ENCODE data around the gene FCSK. TPM values are rescaled to one million over a fixed set of nuclear protein-coding genes. Genes with fewer than 3 reads are reported as not detected.
A peak's percentile ranks its signal among the peaks of the same experiment; 100 is the strongest.

The FCSK gene
- polyA plus RNA-seq, 4 donors: 19.6 to 43.5 (median 24.4) TPM

DNA sequence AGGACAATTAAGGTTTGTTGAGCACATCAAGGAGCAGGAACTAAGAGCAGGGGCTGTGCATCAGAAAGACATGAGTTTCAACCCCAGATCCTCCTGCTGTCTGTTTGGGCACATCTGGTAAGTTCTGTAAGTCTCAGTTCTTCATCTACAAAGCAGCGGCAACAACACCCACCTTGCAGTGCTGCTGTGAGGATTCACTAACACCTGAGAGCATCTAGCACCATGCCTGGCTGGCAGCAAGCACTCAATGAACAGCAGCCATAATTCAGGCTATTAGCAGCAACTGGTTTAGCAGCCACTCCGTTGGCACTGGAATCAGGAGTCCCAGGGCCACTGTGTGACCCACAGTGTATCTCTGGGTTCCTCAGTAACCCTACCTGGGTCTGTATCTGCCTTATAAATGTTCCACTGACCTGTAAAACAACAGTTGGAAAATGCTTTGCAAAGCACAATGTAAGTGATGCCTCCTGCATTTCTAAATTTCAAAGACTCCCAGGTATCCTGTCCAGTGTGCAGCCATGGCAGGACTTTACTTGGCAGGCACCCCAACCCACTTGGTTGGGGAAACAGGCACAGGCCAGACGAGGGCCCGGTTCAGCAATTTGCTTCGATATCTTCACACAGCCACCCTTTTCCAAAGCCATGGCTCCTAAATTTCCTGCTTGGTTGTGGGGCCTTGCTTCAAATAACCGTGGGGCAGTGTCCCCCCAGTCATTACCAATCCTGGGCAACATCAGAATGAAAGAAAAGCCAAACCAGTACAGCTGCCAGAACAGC, 19.7 kb upstream of the FCSK start:
- 82 to 87% (median 85%) methylated on average over 6 of the region's 6 CpGs for WGBS, 3 donors
- DNase-seq (no peak), FAIRE-seq (no peak)
- peaks cover 9 to 64% (median 35%) of the 10 kb centered on the region in 3 donors for H3K4me1 ChIP-seq (ENCODE audit: control insufficient read depth in 3 of 3, insufficient read depth in 2 of 3, low read depth in 1 of 3, low read length in 2 of 3)
- peaks cover 0 to 44% (median 0%) of the 10 kb centered on the region in 3 donors for H3K36me3 ChIP-seq (ENCODE audit: control insufficient read depth in 3 of 3, insufficient read depth in 2 of 3, low read depth in 1 of 3, low read length in 3 of 3)
- no peaks in the 10 kb centered on the region for H3K9me3 ChIP-seq (ENCODE audit: control insufficient read depth in 2 of 2, insufficient read depth in 1 of 2, low read depth in 1 of 2, low read length in 1 of 2)
- no peaks in the 10 kb centered on the region for H3K27me3 ChIP-seq (ENCODE audit: control insufficient read depth in 3 of 3, insufficient read depth in 3 of 3, low read length in 3 of 3)
- H3K4me3 ChIP-seq (ENCODE audit: low read depth in 1 of 3, low read length in 3 of 3): no peak overlapping the region
- H3K27ac ChIP-seq (ENCODE audit: low read depth in 1 of 3, low read length in 2 of 3): no peak overlapping the region

DNA sequence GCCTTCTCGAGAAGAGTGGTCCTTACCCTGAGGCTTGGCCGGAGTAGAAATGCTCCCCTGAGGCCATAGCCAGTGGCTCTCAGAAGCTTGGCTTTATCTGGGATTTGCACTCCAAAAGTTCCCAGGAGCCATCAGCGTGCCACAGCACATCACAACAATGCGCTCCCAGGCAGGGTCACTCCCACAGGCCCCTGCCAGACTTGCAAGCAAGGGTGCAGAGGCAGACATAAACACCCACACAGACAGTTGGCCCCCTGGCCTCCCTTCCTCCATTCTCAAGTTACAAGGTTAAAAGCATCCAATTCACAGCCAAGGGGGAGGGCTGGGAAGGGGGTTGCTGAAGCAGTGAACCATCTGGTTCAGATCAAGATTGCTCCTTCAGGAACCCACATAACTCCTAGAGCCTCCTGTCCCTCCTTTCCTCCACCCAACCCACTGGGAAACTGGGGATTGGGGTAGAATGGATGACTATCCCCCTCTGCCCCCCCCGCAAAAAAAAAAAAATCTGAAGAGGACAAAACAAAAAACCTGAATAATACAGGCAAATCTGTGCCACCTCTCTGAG, 17.3 kb upstream of the FCSK start:
- peaks cover 0 to 31% (median 0%) of the 10 kb centered on the region in 3 donors for H3K36me3 ChIP-seq (ENCODE audit: control insufficient read depth in 3 of 3, insufficient read depth in 2 of 3, low read depth in 1 of 3, low read length in 3 of 3)
- no peaks in the 10 kb centered on the region for H3K9me3 ChIP-seq (ENCODE audit: control insufficient read depth in 2 of 2, insufficient read depth in 1 of 2, low read depth in 1 of 2, low read length in 1 of 2)
- peak overlapping the region in 2 of 3 donors; percentile 70 to 82 for H3K4me3 ChIP-seq (ENCODE audit: low read depth in 1 of 3, low read length in 3 of 3)
- FAIRE-seq: no peak
- 56 to 89% (median 84%) methylated on average over 5 of the region's 5 CpGs for WGBS, 3 donors
- peak in 1 of 2 donors; percentile 50 for DNase-seq
- H3K27me3 ChIP-seq (ENCODE audit: control insufficient read depth in 3 of 3, insufficient read depth in 3 of 3, low read length in 3 of 3): no peaks in the 10 kb centered on the region
- H3K4me1 ChIP-seq (ENCODE audit: control insufficient read depth in 3 of 3, insufficient read depth in 2 of 3, low read depth in 1 of 3, low read length in 2 of 3): peaks cover 0 to 52% (median 21%) of the 10 kb centered on the region in 3 donors
- peak overlapping the region in 1 of 3 donors; percentile 32 for H3K27ac ChIP-seq (ENCODE audit: low read depth in 1 of 3, low read length in 2 of 3)

DNA sequence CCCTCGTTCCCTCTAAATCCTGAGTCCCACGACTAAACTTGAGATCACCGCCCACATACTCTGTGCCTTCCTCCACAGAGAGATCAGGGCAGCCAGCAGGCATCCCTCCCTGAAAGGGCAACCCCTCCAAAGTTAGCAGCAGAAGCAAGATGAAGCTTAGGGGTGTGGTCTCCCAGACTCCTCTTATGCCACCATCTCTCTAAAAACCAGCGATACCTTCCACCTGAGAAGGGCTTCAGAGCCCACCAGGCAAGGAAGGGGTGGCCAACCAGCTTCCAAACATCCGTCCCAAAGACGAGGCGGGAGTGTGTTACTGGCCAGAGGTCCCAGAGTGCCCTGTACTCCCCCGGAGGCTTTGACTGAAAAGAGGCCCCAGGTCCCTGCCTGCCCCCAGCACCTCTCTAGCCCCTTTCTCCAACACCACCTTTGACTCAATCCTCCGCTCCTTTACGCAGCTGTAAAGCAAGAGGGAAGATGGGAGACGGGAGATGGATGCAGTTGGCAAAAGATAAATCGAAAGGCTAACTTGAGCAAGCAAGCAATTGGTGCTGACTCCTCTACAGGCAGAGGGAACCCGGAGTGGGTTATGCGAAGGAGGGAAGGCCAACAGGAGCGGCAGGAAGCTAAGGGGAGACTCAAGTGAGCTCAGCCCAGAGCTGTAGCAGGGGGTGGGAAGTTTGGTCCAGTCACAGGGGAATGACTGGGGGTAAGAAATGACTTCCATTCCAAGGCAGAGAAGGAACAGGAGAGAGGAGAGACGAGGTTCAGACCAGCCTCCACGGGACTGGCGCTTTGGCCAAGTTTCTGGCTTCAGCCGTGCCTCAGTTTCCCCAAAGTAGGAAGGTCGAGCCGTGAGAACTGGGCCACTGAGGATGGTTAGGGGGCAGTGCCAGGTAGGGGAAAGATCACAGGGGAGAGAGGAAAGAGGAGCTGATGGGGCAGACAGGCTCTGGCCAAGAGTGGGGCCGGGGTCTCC, 16.5 kb upstream of the FCSK start:
- Histone ChIP-seq H3K9me3 (ENCODE audit: control insufficient read depth in 2 of 2, insufficient read depth in 1 of 2, low read depth in 1 of 2, low read length in 1 of 2) (no peaks in the 10 kb centered on the region), H3K4me3 (ENCODE audit: low read depth in 1 of 3, low read length in 3 of 3) (peak overlapping the region; percentile 70 to 84 (median 82)), H3K36me3 (ENCODE audit: control insufficient read depth in 3 of 3, insufficient read depth in 2 of 3, low read depth in 1 of 3, low read length in 3 of 3) (peaks cover 0 to 26% (median 0%) of the 10 kb centered on the region in 3 donors), H3K4me1 (ENCODE audit: control insufficient read depth in 3 of 3, insufficient read depth in 2 of 3, low read depth in 1 of 3, low read length in 2 of 3) (peaks cover 0 to 46% (median 18%) of the 10 kb centered on the region in 3 donors), H3K27me3 (ENCODE audit: control insufficient read depth in 3 of 3, insufficient read depth in 3 of 3, low read length in 3 of 3) (no peaks in the 10 kb centered on the region), H3K27ac (ENCODE audit: low read depth in 1 of 3, low read length in 2 of 3) (peak overlapping the region in 2 of 3 donors; percentile 43 to 46)
- FAIRE-seq: no peak
- WGBS, 3 donors: 16 to 27% (median 26%) methylated on average over 22 of the region's 22 CpGs
- DNase-seq: peak in 1 of 2 donors; percentile 53

DNA sequence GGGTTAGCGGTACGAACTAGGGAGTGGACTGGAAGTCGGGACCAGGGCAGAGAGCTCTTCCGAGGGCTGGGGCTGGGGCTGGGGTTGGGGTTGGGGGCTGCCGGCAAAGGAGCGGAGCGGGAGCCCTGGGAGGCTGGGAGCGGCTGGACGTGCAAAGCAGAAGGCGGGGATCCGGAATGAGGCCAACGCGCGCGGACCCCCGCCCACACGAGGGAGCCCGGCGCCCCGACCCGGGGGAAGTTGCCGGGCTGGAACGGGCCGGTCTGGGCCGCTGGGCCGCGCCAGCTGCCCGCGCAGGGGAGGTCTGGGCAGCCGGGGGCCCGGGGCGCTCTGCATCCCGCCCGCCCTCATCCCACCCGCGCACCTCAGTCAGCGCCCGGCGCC, 15.8 kb upstream of the FCSK start:
- WGBS, 3 donors: 0 to 2% (median 1%) methylated on average over 6 to 39 of the region's 39 CpGs
- Histone ChIP-seq H3K4me1 (ENCODE audit: control insufficient read depth in 3 of 3, insufficient read depth in 2 of 3, low read depth in 1 of 3, low read length in 2 of 3) (peaks cover 0 to 43% (median 15%) of the 10 kb centered on the region in 3 donors), H3K27ac (ENCODE audit: low read depth in 1 of 3, low read length in 2 of 3) (peak overlapping the region in 2 of 3 donors; percentile 43 to 46), H3K27me3 (ENCODE audit: control insufficient read depth in 3 of 3, insufficient read depth in 3 of 3, low read length in 3 of 3) (no peaks in the 10 kb centered on the region), H3K9me3 (ENCODE audit: control insufficient read depth in 2 of 2, insufficient read depth in 1 of 2, low read depth in 1 of 2, low read length in 1 of 2) (no peaks in the 10 kb centered on the region), H3K36me3 (ENCODE audit: control insufficient read depth in 3 of 3, insufficient read depth in 2 of 3, low read depth in 1 of 3, low read length in 3 of 3) (peaks cover 0 to 20% (median 0%) of the 10 kb centered on the region in 3 donors), H3K4me3 (ENCODE audit: low read depth in 1 of 3, low read length in 3 of 3) (peak overlapping the region; percentile 70 to 84 (median 82))
- no peak for DNase-seq
- no peak for FAIRE-seq

DNA sequence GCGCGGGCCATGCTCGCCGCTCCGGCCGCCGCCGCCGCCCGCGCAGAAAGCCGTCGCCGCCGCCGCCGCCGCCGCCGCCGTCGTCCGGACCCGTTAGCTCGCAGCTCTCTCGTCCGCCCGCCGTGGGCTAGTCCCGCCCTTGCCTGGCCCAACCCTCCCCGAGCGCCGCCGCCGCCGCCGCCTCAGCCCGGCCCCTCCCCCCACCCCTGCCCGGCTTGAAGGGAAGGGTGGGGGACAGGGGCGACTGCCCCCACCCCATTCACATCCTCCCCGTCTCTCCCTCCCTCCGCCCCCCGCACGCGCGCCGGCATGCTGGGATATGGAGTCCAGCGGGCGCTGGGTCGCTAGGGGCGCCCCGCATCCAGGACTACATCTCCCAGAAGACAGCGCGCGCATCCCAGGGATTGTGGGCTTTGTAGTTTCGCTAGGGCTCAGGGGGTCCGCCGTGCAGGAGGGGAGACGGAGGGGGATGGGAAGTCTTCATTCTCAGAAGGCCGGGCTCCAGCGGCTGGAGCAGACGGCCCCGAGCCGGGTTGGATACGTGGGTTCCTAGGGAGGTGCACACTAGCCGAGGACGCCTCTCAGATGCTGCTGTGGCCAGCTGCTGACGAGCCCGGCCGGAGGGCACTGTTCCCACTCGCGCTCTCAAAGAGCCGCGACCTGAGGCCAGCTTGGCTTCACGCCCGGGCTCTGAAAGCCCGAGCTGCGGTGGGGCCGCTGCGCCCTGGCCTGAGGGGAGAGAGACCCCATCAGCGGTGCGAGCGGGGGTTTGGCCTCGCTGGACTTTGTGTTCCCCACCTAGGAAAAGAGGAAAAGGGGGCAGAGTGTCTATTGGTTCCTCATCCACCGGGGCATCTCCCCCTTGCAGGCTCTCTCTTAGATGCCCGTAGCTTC, 15.2 kb upstream of the FCSK start, which contains the start of gene ST3GAL2:
TSS of gene ST3GAL2 (minus strand) at position 132 of the 894 bp plus-strand sequence. CDS start 40,570 bp downstream, outside the sequence.
- FAIRE-seq: no peak
- no peaks in the 10 kb centered on the region for H3K9me3 ChIP-seq (ENCODE audit: control insufficient read depth in 2 of 2, insufficient read depth in 1 of 2, low read depth in 1 of 2, low read length in 1 of 2)
- WGBS, 3 donors: 1 to 2% (median 1%) methylated on average over 41 to 84 of the region's 86 CpGs
- H3K4me1 ChIP-seq (ENCODE audit: control insufficient read depth in 3 of 3, insufficient read depth in 2 of 3, low read depth in 1 of 3, low read length in 2 of 3): peaks cover 0 to 44% (median 15%) of the 10 kb centered on the region in 3 donors
- peak within 1 kb of the TSS; percentile 70 to 84 (median 82) for H3K4me3 ChIP-seq (ENCODE audit: low read depth in 1 of 3, low read length in 3 of 3)
- peak within 1 kb of the TSS; percentile 50 to 75 (median 69) for H3K27ac ChIP-seq (ENCODE audit: low read depth in 1 of 3, low read length in 2 of 3)
- DNase-seq: peak; percentile 89 to 96
- H3K36me3 ChIP-seq (ENCODE audit: control insufficient read depth in 3 of 3, insufficient read depth in 2 of 3, low read depth in 1 of 3, low read length in 3 of 3): peaks cover 0 to 14% (median 0%) of the 10 kb centered on the region in 3 donors
- H3K27me3 ChIP-seq (ENCODE audit: control insufficient read depth in 3 of 3, insufficient read depth in 3 of 3, low read length in 3 of 3): no peaks in the 10 kb centered on the region

DNA sequence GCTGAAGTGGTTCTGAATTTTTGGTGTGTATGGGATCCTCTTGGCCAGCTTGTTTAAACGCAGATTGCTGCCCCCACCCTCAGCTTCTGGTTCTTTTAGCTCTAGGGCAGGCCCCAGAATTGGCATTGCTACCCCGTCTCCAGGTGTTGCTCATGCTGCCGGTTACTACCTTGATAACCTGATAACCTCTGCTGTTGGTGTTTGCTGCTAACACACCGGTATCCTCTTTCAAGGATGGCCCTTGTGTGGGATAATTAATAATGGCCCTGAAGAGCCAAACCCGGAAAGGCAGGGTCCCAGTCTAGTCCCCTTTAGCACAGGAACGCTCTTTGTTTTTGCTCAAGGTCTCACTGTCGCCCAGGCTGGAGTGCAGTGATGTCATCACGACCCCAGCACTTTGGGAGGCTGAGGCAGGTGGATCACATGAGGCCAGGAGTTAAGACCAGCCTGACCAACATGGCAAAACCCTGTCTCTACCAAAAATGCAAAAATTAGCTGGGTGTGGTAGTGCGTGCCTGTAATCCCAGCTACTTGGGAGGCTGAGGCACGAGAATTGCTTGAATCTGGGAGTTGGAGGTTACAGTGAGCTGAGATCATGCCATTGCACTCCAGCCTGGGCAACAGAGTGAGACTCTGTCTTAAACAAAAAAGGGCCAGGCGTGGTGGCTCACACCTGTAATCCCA, 14.2 kb upstream of the FCSK start:
- no peaks in the 10 kb centered on the region for H3K9me3 ChIP-seq (ENCODE audit: control insufficient read depth in 2 of 2, insufficient read depth in 1 of 2, low read depth in 1 of 2, low read length in 1 of 2)
- no peaks in the 10 kb centered on the region for H3K27me3 ChIP-seq (ENCODE audit: control insufficient read depth in 3 of 3, insufficient read depth in 3 of 3, low read length in 3 of 3)
- 66 to 78% (median 68%) methylated on average over 11 of the region's 11 CpGs for WGBS, 3 donors
- H3K27ac ChIP-seq (ENCODE audit: low read depth in 1 of 3, low read length in 2 of 3): no peak overlapping the region
- no peak for DNase-seq
- peaks cover 0 to 38% (median 15%) of the 10 kb centered on the region in 3 donors for H3K4me1 ChIP-seq (ENCODE audit: control insufficient read depth in 3 of 3, insufficient read depth in 2 of 3, low read depth in 1 of 3, low read length in 2 of 3)
- peak overlapping the region in 1 of 3 donors; percentile 68 for H3K4me3 ChIP-seq (ENCODE audit: low read depth in 1 of 3, low read length in 3 of 3)
- FAIRE-seq: no peak
- H3K36me3 ChIP-seq (ENCODE audit: control insufficient read depth in 3 of 3, insufficient read depth in 2 of 3, low read depth in 1 of 3, low read length in 3 of 3): peaks cover 0 to 4% (median 0%) of the 10 kb centered on the region in 3 donors

DNA sequence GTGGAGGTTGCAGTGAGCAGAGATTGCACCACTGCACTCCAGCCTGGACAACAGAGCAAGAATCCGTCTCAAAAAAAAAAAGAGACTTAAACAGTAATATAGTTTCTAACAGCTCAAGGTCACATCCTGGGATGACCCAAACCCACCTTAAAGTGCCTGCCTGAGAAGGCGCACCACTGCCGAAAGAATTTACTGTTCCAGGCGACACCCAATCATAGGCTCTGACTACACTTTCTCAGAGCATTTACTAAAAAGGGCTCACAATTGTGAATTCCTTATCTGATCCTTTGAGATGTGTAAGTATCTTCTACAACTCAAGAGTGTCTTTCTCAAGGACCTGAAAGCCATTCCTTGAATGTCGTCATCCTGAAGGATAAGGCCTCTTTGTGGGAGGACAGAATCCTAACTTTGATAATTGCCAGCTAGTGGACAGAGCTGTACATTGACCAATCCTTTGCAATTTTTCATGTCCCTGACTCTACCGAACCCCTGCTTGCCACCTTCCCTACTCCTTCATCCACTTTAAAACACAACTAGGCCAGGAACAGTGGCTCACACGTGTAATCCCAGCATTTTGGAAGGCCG, 12.9 kb upstream of the FCSK start:
- no peak overlapping the region for H3K4me3 ChIP-seq (ENCODE audit: low read depth in 1 of 3, low read length in 3 of 3)
- H3K27me3 ChIP-seq (ENCODE audit: control insufficient read depth in 3 of 3, insufficient read depth in 3 of 3, low read length in 3 of 3): no peaks in the 10 kb centered on the region
- H3K27ac ChIP-seq (ENCODE audit: low read depth in 1 of 3, low read length in 2 of 3): no peak overlapping the region
- H3K4me1 ChIP-seq (ENCODE audit: control insufficient read depth in 3 of 3, insufficient read depth in 2 of 3, low read depth in 1 of 3, low read length in 2 of 3): peaks cover 0 to 36% (median 13%) of the 10 kb centered on the region in 3 donors
- WGBS, 3 donors: 84 to 89% (median 87%) methylated on average over 8 of the region's 8 CpGs
- no peak for FAIRE-seq
- DNase-seq: no peak
- peaks cover 0 to 3% (median 0%) of the 10 kb centered on the region in 3 donors for H3K36me3 ChIP-seq (ENCODE audit: control insufficient read depth in 3 of 3, insufficient read depth in 2 of 3, low read depth in 1 of 3, low read length in 3 of 3)
- H3K9me3 ChIP-seq (ENCODE audit: control insufficient read depth in 2 of 2, insufficient read depth in 1 of 2, low read depth in 1 of 2, low read length in 1 of 2): no peaks in the 10 kb centered on the region
